ENCODE measurements around the gene EPHB2. TPM values are rescaled to one million over a fixed set of nuclear protein-coding genes. Genes with fewer than 3 reads are reported as not detected.
A peak's percentile ranks its signal among the peaks of the same experiment; 100 is the strongest.

EPHB2 gene
- total and polyA plus RNA-seq, 2 donors (not counting 3 experiments of a cell fraction or from before 2014, with no cell fraction given), result 50.8 to 69.1 TPM

GRCh38 chr1:22831729-22832413, 121.2 kb downstream of the EPHB2 start:
- CTCF ChIA-PET, result interaction anchor here (0.7 to 1.4 kb wide), 8 partner anchors 11 to 154 kb away, joined by 3 to 6 read pairs (median 3); no protein-coding TSS in a partner anchor
- dilution Hi-C loops (cut with MboI; ENCODE audit: extremely low pct_ligation_motif_present, low sequenced_read_pairs), result no loop called here
- peak; percentile 99 for TF ChIP-seq FOS (IDR thresholded peaks at IDR 0.05; ENCODE audit: borderline replicate concordance, insufficient read depth, low read length)
- peak; percentile 75 for TF ChIP-seq POLR2AphosphoS5 (IDR thresholded peaks at IDR 0.05; ENCODE audit: insufficient read depth, low read depth, low read length)
- TF ChIP-seq EZH2 (IDR thresholded peaks at IDR 0.05; ENCODE audit: borderline replicate concordance, low read depth, low read length, severe bottlenecking), result no peak
- peak; percentile 93 for TF ChIP-seq JUN (IDR thresholded peaks at IDR 0.05; ENCODE audit: borderline replicate concordance, insufficient read depth, insufficient read length, low read depth)
- Histone ChIP-seq H2AFZ (ENCODE audit: low read depth, low read length) (no peak overlapping the region), H3K9ac (replicated peaks; ENCODE audit: extremely low read depth, insufficient read depth, low read length) (peak overlapping the region; percentile 20), H3K4me2 (ENCODE audit: insufficient read depth, low read length) (no peak overlapping the region), H3K27me3 (ENCODE audit: control insufficient read depth in 2 of 2, insufficient read depth in 2 of 2, low read length in 2 of 2) (no peaks in the 10 kb centered on the region), H3K9me1 (replicated peaks; ENCODE audit: control insufficient read depth, extremely low read depth, insufficient read depth, low read length) (no peaks in the 10 kb centered on the region), H3K9me3 (replicated peaks; ENCODE audit: control insufficient read depth, insufficient read depth, low read length) (no peaks in the 10 kb centered on the region), H3K36me3 (ENCODE audit: control insufficient read depth in 2 of 2, extremely low read depth in 1 of 2, insufficient read depth in 2 of 2, low read length in 2 of 2) (no peaks in the 10 kb centered on the region), H3K4me1 (ENCODE audit: control insufficient read depth, extremely low read depth, insufficient read depth, low read length) (peaks cover 26% of the 10 kb centered on the region), H3K79me2 (ENCODE audit: control insufficient read depth, insufficient read depth, low read length) (no peaks in the 10 kb centered on the region), H3K27ac (ENCODE audit: insufficient read depth, low read depth, low read length) (peak overlapping the region; percentile 78), H4K20me1 (replicated peaks; ENCODE audit: control insufficient read depth, extremely low read depth, insufficient read depth, low read length) (no peaks in the 10 kb centered on the region), H3K4me3 (replicated peaks in 1 of 3; ENCODE audit: insufficient read depth in 1 of 3, low read depth in 1 of 3, low read length in 3 of 3) (no peak overlapping the region)
- POLR2A ChIA-PET, result no interaction called here
- intact Hi-C loops (cut with micrococcal nuclease), result loop anchor here (5.0 kb wide), 1 partner anchor 85 kb away; no protein-coding TSS in a partner anchor
- peak; percentile 92 for DNase-seq (ENCODE audit: low read depth, low spot score)
- BruUV-seq (replicated peaks), result no TSS peak
- FAIRE-seq, result peak; percentile 100

DNA sequence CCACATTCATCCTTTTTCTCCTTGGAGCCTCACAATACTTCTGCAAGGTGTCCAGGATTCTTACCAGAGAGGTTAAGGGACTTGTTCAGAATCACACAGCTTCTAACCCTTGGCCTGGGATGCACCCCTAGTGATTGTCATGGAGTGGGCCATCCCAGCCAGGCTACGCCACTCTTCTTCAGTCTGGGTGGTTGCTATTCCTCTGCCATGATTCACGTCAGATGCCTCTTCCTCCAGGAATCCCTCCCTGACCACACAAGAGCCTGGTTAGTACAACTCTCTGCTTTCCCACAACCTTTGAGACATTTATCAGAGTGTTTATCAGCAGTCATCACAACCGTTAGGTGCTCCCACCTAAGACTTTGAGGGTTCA, 121.8 kb downstream of the EPHB2 start:
- ChIA-PET CTCF (interaction anchor here (0.7 to 1.3 kb wide), 7 partner anchors 11 to 155 kb away, joined by 3 to 6 read pairs (median 3); no protein-coding TSS in a partner anchor), POLR2A (no interaction called here)

More for the DNA sequence above, 121.8 kb downstream of the EPHB2 start:
- TF ChIP-seq EZH2 (IDR thresholded peaks at IDR 0.05; ENCODE audit: borderline replicate concordance, low read depth, low read length, severe bottlenecking), result no peak
- TF ChIP-seq POLR2AphosphoS5 (IDR thresholded peaks at IDR 0.05; ENCODE audit: insufficient read depth, low read depth, low read length), result no peak
- no peak for TF ChIP-seq CTCF (IDR thresholded peaks at IDR 0.05; ENCODE audit: extremely low read depth in 1 of 2, insufficient read depth in 1 of 2, low read depth in 1 of 2, low read length in 2 of 2)
- TF ChIP-seq POLR2A (IDR thresholded peaks at IDR 0.05; ENCODE audit: low read depth, low read length), result no peak
- TF ChIP-seq FOS (IDR thresholded peaks at IDR 0.05; ENCODE audit: borderline replicate concordance, insufficient read depth, low read length), result no peak
- no peak for TF ChIP-seq MYC (IDR thresholded peaks at IDR 0.05; ENCODE audit: low read depth, low read length)
- no peak for TF ChIP-seq MAX (IDR thresholded peaks at IDR 0.05; ENCODE audit: insufficient read depth, insufficient read length)
- TF ChIP-seq GATA2 (IDR thresholded peaks at IDR 0.05; ENCODE audit: insufficient read depth, insufficient read length, low read depth, low read length), result no peak
- no peak for TF ChIP-seq JUN (IDR thresholded peaks at IDR 0.05; ENCODE audit: borderline replicate concordance, insufficient read depth, insufficient read length, low read depth)
- Histone ChIP-seq H3K79me2 (ENCODE audit: control insufficient read depth, insufficient read depth, low read length) (no peaks in the 10 kb centered on the region), H3K9me1 (replicated peaks; ENCODE audit: control insufficient read depth, extremely low read depth, insufficient read depth, low read length) (no peaks in the 10 kb centered on the region), H3K4me2 (ENCODE audit: insufficient read depth, low read length) (no peak overlapping the region), H3K9me3 (replicated peaks; ENCODE audit: control insufficient read depth, insufficient read depth, low read length) (no peaks in the 10 kb centered on the region), H3K4me3 (replicated peaks in 1 of 3; ENCODE audit: insufficient read depth in 1 of 3, low read depth in 1 of 3, low read length in 3 of 3) (no peak overlapping the region), H3K9ac (replicated peaks; ENCODE audit: extremely low read depth, insufficient read depth, low read length) (no peak overlapping the region), H3K4me1 (ENCODE audit: control insufficient read depth, extremely low read depth, insufficient read depth, low read length) (peaks cover 24% of the 10 kb centered on the region), H3K27me3 (ENCODE audit: control insufficient read depth in 2 of 2, insufficient read depth in 2 of 2, low read length in 2 of 2) (no peaks in the 10 kb centered on the region), H3K27ac (ENCODE audit: insufficient read depth, low read depth, low read length) (peak overlapping the region; percentile 38), H2AFZ (ENCODE audit: low read depth, low read length) (no peak overlapping the region), H4K20me1 (replicated peaks; ENCODE audit: control insufficient read depth, extremely low read depth, insufficient read depth, low read length) (no peaks in the 10 kb centered on the region), H3K36me3 (ENCODE audit: control insufficient read depth in 2 of 2, extremely low read depth in 1 of 2, insufficient read depth in 2 of 2, low read length in 2 of 2) (no peaks in the 10 kb centered on the region)
- FAIRE-seq (no peak), DNase-seq (ENCODE audit: low read depth, low spot score) (no peak)
- dilution Hi-C loops (cut with MboI; ENCODE audit: extremely low pct_ligation_motif_present, low sequenced_read_pairs), result no loop called here
- BruUV-seq (replicated peaks), result no TSS peak
- intact Hi-C loops (cut with micrococcal nuclease), result loop anchor here (5.0 kb wide), 1 partner anchor 85 kb away; no protein-coding TSS in a partner anchor
